ENCODE measurements around the gene RTL10.
"Not testable (repeated sequence)": the region's sequence is repeated elsewhere in the genome, so short reads cannot be mapped to it uniquely, and the experiment has no call there.

RTL10 gene

DNA sequence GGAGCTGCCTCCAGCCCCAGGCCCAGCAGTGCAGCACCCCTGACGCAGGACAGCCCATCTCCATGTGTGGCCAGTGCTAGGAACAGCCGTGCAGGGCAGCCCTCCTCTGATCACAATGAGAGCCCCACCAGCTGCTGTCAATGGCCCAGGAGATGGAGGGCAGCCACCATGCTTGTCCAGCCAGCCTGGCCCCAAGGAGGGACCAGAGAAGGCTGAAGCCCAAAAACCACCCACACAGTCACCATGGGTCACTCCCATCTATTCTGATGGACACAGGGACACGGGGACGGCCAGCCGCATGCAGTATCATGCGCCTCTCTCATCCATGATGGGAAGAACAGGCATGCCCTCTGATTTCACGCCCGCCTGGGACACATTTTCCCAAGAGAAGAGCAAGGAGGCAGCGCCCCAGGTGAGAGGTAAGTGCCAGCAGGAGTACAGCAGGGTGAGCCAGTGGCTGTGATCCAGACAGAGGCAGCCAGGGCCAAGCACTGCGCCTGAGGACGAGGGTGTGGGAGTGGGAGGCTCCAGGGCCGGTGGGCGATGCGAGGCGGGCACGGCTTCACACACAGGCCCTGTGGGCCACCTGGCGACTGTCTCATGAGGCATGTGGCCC, 33.6 kb upstream of the RTL10 start:
- no peak for DNase-seq

- DNase-seq: no peak
Observed at GRCh38 chr22:19887256-19887985, 32.7 kb upstream of the RTL10 start.

- DNase-seq: peak; percentile 83 to 97 (median 96)
Observed at GRCh38 chr22:19886605-19887255, 32.1 kb upstream of the RTL10 start.

GRCh38 chr22:19885841-19886592, 31.3 kb upstream of the RTL10 start:
- DNase-seq: no peak

GRCh38 chr22:19884954-19885751, 30.5 kb upstream of the RTL10 start:
- no peak for DNase-seq

GRCh38 chr22:19884161-19884953, 29.7 kb upstream of the RTL10 start:
- no peak for DNase-seq

- DNase-seq: not testable (repeated sequence)
Observed at GRCh38 chr22:19883446-19883845, 28.8 kb upstream of the RTL10 start.

DNA sequence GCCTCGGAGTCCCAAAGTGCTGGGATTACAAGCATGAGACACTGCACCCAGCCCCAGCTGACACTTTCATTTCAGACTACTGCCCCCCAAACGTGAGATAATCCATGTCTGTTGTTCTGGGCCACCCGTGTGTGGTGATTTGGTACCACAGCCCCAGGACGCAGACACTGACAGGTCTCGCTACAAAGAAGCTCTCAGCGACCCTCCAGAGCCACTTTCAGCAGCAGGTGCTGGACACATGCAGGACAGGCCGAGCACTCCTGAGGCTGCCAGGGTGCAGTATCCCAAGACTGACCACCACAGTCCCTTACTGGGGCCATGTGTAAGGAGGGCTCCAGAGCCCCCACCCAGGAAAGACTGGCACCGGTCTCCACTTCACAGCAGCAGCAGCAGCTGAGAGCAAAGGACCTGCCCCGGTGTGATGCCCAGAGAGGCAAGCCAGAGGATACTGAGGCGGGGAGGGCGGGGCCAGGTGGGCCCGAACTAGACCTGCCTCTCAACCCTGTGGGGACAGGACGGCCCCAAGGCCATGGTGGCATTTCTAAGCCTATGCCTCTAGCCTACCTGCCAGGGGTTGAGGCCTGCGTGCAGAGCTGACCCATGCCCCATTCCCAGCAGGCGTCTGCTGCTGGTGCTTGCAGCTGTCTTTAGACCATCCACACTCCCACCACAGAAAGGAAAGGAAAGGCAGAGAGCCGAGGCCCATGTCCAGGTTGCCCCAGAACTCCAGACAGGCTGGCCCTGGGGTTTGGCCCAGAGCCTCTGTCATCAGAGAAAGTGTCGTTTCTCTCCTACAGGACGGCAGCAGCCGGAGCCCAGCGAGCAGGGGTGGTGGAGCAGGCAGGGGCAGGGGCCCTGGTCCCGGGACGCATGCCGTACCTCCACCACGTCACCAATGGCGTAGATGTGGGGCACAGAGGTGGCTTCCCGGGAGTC, 28.0 kb upstream of the RTL10 start:
- DNase-seq: no peak

DNA sequence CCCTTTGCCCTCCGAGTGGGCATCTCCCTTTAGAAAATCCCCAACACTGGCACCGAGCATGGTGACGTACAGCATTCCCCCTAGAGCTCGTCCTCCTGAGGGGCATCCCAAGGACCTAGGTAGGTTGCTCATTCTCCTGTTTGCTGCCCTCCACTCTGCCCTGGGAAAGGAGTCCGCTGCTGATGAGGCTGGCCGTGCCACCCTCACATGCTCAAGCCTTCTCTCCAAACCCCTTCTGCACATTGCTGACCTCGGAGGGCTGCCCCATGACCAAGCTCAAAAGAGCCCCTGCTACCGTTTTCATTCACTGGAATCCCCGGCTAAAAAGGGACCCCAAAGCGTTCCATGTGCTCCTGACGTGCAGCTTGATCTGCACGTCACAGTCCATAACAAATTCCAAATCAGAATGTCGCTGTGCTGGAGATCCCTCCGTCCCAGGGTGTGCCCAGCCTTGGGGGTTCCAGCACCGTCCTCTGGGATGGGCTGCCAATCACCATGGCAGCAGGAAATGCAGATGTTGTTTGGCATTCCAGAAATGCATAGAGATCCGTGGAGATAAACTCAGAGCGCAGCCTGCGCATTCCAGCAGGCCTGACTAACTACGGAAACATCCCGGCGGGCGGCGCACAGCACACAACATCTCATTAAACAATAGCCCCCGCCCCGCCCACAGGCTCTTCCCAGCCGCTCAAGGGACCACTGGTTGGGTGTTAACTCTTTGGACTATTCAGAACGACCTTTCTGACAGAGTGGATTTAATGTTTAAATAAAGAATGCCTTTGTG, 26.3 kb upstream of the RTL10 start:
- no peak for DNase-seq

DNA sequence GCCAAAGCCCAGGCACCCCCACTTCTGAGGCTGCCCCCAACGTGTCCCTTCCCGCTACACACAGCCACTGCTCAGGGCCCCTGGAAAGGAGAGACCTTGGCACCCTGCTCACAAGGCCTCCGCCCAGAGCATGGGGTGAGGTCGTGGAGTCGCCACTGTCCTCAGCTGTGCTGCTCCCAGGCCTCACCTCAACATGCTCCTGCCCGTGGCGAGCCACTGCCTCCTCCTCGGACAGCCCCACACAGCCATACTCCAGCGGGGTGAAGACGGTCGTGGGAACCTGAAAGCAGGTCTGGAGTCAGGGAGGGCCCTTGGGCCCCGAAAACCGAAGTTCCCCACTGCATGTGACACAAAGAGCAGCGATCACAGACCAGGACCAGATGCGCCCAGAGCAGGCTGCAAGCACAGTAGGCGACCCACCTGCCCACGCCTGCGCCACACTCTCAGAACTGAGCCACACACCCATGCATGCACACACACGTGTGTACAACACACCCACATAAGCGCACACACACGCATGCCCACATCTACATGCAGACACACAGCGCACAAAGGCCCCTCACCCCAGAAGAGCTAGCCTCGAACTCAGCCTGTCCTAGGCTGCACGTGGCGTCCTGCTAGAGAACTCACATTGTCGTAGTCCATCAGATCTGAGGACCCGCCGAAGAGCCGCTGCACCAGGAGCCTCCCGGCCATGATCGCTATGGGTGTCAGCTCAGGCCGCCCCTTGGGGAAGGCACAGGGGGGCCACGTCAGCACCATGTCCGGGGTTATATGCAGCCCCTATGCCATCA, 25.5 kb upstream of the RTL10 start:
- no peak for DNase-seq

DNA sequence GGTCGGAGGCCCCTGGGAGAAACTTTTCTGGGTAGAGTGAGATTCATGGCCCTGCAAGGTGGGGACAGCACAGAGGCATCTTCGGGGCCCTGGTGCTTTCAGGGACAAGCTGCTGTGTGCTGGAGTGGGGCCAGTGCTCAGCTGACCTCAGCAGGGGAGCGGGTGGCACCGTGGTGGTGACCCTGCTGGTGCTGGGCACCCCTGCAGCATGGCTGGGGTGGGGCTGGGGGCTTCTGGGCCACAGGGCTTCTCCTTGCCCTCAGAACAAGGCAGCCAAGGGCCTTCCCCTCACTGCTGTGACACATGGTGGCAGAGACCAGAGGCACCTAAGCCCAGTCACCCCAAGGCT, 24.9 kb upstream of the RTL10 start:
- DNase-seq: no peak

DNA sequence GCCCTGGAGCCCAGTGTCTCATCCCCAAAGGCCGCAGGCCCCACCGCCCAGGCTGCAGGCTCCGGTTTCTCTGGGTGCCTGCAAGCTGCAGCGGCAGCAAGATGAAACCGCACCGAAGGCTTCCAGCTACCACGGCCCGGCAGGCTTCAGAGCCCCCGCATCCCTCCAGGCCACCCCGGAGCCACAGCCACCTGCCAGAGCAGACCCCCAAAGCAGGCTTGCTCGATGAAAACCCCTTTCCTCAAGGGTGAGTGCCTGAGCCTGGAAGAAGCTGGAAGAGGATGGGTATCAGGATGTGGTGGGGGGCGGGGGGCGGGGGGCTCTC, 24.5 kb upstream of the RTL10 start:
- DNase-seq: no peak

DNA sequence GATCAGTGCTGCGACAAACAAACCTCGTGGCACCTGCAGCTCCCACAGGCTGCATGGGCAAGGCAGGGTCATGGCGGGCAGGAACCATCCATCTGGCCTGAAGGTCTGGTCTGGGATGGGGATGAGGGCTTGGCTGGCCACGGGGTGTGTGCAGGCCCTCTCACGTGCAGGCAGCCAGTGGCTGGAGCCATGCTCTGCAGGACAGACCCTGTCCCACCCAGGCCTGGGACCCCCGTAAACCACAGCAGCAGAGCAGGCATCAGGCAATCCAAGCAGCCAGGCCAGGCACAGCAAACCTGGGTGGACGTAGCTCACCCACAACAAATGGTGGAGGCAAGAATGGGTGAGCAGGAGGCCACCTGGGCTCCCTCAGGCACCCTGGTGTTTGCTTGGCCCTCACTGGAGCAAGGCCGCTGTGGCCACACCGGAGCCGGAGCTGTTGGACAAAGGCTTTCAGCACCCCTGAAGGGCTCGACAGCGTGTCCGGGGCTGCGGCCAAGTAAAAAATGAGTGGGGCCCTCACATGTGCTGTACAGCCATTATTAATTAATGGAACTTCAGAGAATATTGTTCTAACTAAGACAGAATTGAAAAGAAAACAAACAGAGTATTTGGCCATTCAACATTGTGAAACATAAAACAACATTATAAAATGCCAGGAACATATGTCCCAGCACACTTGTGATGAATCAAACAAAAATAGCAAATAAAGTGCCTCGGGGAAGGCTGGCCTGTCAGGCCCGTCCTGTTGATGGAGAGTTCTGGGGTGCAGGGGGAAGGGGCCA, 24.0 kb upstream of the RTL10 start:
- DNase-seq: no peak

DNA sequence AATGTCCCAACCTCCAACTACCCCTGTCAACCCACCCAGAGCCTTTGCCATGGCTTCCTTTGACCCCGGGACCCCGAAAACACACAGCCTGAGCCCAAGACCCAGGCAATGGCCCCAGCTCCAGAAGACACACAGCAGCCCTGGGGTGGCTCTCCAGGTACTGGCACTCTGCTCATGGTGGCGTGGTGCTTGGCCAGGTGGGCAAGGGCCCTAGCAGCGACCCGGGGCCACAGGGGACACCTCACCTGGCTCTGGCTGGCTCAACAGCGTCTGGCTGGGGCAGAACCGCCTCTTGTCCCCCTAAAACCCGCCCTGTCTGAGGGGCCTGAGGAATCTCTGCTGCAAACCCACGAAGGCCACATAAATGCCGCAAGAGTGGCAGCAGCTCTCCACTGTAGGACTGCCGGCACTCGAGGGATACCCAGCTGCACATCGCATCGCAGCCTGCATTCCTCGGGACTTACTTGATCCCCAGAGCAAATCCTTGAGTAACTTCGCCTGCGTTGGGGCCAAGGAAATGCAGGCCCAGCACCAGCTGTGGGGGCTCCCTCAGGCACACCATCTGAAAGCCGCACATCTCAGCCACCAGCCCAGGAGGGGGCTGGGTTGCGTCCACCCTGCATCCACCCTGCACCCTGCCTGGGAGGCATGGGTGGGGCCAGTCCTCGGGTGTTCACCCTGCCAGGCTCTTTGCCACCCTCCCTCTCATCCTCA, 23.1 kb upstream of the RTL10 start:
- no peak for DNase-seq

GRCh38 chr22:19876941-19877625, 22.4 kb upstream of the RTL10 start:
- no peak for DNase-seq

GRCh38 chr22:19876314-19876940, 21.8 kb upstream of the RTL10 start:
- DNase-seq: no peak

Measured in suppressor macrophage treated with lipopolysaccharide for 1 hour (primary cell).